Cardiac muscle cell (in vitro differentiated cells and primary cell): Measurements from ENCODE around the gene USP32. TPM values are rescaled to one million over a fixed set of nuclear protein-coding genes. Genes with fewer than 3 reads are reported as not detected.

Experiments used
- DNase-seq, 2 donors: peaks; one replicate each; pipeline versions ENCODE4 v3.0.0 to v3.0.0-alpha.2; 2010 to 2017; ENCODE audit warnings: low read depth in 1 of 2, low spot score in 1 of 2
- H3K27ac ChIP-seq: fragments of 200-600 bp; sonication (generic); 2 replicates; pipeline ENCODE4 v1.5.1; 2016
- H3K27me3 ChIP-seq: fragments of 200-600 bp; sonication (generic); 2 replicates; pipeline ENCODE4 v1.6.0; 2016; ENCODE audit warnings: control low read depth
- H3K36me3 ChIP-seq: fragments of 200-600 bp; sonication (generic); 2 replicates; pipeline ENCODE4 v1.5.1; 2016; ENCODE audit warnings: control low read depth
- H3K4me1 ChIP-seq: fragments of 200-600 bp; sonication (generic); 2 replicates; pipeline ENCODE4 v1.8.1; 2017; ENCODE audit warnings: low read depth, mild to moderate bottlenecking, mixed run types
- H3K4me3 ChIP-seq: fragments of 200-600 bp; sonication (generic); 2 replicates; pipeline ENCODE4 v1.5.1; 2016; ENCODE audit warnings: mild to moderate bottlenecking
- H3K9me3 ChIP-seq: fragments of 200-600 bp; sonication (generic); 2 replicates; pipeline ENCODE4 v1.5.1; 2017; ENCODE audit warnings: low read depth, mild to moderate bottlenecking, control low read depth
- polyA plus RNA-seq: library from polyadenylated mRNA; unstranded; fragments of >200 nt; fragmentation: Nextera tagmentation; extraction: Ambion mirVana; gene quantifications from 2 replicates; pipeline ENCODE4 v1.2.1, GENCODE V29; 2016
- total RNA-seq: library from RNA; depleted of rRNA; stranded (reverse); fragments of >200 nt; gene quantifications from 2 replicates; pipeline ENCODE4 v1.2.3, GENCODE V29; 2016
- TF ChIP-seq, protein P1 (sequence below): IDR thresholded peaks from 2 replicates; pipeline ENCODE4 v1.5.1; 2012; ENCODE audit warnings: low read depth, mild to moderate bottlenecking, low read length

Gene USP32
- total and polyA plus RNA-seq, 2 experiments from 2014 or later, result 19.7 to 32.2 TPM

DNA sequence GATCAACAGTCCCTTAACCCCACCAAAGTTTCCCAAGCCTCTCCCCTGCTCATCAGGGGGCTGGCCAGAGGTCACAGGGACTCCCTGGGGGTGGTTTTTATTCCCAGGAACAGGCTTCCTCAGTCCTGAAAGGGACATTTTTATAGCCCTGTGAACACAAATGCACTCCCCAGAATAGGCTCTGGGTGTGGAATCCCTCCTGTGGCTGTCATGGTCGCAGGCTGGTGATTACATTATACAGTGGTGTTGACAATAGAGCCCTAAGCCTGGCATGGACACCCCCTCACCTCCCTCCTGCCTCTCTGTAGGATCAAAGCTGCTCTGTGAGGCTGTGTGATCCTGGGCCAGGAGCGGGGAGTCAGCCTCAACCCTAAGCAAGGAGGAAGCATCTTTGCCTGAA, 243.6 kb downstream of the USP32 start:
- H3K4me1 ChIP-seq, result peaks cover 5% of the 10 kb centered on the region
- no peak overlapping the region for H3K4me3 ChIP-seq
- H3K27me3 ChIP-seq, result peaks cover 89% of the 10 kb centered on the region
- no peak for DNase-seq
- TF ChIP-seq, protein P1, sequence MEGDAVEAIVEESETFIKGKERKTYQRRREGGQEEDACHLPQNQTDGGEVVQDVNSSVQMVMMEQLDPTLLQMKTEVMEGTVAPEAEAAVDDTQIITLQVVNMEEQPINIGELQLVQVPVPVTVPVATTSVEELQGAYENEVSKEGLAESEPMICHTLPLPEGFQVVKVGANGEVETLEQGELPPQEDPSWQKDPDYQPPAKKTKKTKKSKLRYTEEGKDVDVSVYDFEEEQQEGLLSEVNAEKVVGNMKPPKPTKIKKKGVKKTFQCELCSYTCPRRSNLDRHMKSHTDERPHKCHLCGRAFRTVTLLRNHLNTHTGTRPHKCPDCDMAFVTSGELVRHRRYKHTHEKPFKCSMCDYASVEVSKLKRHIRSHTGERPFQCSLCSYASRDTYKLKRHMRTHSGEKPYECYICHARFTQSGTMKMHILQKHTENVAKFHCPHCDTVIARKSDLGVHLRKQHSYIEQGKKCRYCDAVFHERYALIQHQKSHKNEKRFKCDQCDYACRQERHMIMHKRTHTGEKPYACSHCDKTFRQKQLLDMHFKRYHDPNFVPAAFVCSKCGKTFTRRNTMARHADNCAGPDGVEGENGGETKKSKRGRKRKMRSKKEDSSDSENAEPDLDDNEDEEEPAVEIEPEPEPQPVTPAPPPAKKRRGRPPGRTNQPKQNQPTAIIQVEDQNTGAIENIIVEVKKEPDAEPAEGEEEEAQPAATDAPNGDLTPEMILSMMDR, result no peak
- no peaks in the 10 kb centered on the region for H3K36me3 ChIP-seq
- no peaks in the 10 kb centered on the region for H3K9me3 ChIP-seq
- no peak overlapping the region for H3K27ac ChIP-seq

DNA sequence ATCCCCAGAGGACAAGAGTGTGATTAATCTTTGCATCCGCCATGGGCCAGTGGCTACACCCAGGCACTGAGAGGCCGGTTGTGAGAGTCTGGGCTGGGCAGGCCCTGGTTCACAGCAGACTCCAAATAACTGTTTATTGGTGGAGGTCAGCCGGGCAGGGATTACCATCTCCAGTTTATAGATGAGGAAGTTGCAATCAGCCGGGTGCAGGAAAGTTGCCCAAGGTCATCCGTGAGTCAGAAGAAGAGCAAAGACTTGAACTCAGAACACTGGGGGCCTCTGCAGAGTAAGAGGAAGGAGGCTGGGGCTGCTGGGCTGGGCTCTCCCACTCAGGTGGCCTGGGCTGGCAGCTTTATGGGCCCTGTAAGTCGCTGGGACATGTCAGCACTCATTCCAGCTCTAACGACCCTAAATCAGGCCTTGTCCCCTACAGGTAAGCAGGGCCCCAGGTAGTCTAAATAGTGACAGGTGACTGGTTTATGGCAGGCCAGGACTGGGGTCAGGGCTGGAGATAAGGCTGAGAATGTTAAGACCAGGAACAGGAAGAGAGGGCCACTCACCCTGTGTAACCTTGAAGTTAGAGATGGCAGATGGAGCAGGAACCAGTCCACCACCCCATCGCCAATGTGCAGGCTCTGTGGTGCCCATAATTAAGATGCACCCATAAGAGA, 244.2 kb downstream of the USP32 start:
- no peak for DNase-seq
- Histone ChIP-seq H3K27me3 (peaks cover 82% of the 10 kb centered on the region), H3K4me1 (peaks cover 5% of the 10 kb centered on the region), H3K4me3 (no peak overlapping the region), H3K36me3 (no peaks in the 10 kb centered on the region), H3K9me3 (no peaks in the 10 kb centered on the region), H3K27ac (no peak overlapping the region)
- TF ChIP-seq, protein P1, result no peak

DNA sequence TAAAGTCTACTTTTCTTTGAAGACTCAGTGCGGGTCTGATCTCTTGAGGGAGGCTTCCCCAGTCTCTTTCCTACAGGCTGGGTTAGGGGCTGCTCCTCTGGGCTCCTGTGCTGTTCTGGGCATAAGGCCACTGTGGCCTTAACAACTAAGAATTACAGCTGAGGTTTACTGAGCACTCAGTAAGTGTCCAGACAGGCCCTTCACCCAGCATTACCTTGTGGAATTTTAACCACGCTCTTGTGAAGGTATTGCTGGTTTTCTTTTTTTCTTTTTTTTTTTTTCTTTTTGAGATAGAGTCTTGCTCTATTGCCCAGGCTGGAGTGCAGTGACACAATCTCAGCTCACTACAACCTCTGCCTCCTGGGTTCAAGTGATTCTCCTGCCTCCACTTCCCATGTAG, 245.7 kb downstream of the USP32 start:
- H3K27me3 ChIP-seq, result peaks cover 75% of the 10 kb centered on the region
- H3K9me3 ChIP-seq, result no peaks in the 10 kb centered on the region
- TF ChIP-seq, protein P1, result no peak
- no peak overlapping the region for H3K4me3 ChIP-seq
- DNase-seq, result no peak
- H3K27ac ChIP-seq, result no peak overlapping the region
- H3K4me1 ChIP-seq, result peaks cover 5% of the 10 kb centered on the region
- H3K36me3 ChIP-seq, result no peaks in the 10 kb centered on the region

DNA sequence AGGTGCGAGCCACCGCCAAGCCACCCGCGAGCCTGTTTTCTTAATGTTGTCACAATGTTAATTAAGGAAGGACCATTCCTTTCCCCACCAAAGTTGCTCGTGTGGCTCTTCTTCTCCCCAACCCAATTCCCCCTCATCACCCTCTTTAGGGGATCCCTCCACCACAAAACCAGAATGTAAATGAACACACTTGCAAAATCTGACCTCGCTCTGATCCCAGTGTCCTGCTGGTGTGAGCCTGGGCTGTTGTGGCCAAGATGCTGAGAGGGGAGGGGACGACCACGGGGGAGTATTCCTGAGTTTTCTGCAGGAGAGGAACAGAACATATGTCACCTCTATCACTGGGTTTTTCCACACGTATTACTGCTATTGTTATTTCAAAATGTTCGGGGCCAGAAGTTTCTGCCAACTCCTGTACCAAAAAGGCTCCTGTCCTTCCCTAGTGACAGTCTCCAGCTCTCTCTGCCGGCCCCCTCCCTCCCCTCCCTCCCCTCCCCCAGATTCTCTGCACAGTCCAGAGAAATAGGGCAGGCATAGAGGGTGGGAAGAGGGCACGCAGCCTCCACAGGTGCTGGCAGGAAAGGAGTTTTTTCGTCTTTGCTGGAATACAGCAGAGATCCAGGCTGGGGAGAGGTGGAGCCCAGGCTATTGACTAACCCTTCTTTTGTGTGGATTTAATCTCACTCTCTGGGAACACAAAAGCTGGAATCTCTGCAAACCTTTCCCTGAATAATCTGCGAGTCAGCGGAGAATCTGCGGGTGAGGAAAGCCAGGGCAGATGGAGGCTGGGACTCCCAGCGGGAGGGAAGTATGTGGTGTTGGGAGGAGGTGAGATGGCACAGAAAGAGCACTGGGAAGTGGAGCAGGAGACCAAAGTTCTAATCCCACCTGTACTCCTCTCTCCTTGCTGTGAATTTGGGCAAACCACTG, 246.7 kb downstream of the USP32 start:
- H3K27me3 ChIP-seq, result peaks cover 75% of the 10 kb centered on the region
- H3K27ac ChIP-seq, result no peak overlapping the region
- TF ChIP-seq, protein P1, result no peak
- peak in 1 of 2 donors; percentile 40 for DNase-seq
- no peaks in the 10 kb centered on the region for H3K36me3 ChIP-seq
- H3K4me1 ChIP-seq, result peaks cover 4% of the 10 kb centered on the region
- no peak overlapping the region for H3K4me3 ChIP-seq
- no peaks in the 10 kb centered on the region for H3K9me3 ChIP-seq

DNA sequence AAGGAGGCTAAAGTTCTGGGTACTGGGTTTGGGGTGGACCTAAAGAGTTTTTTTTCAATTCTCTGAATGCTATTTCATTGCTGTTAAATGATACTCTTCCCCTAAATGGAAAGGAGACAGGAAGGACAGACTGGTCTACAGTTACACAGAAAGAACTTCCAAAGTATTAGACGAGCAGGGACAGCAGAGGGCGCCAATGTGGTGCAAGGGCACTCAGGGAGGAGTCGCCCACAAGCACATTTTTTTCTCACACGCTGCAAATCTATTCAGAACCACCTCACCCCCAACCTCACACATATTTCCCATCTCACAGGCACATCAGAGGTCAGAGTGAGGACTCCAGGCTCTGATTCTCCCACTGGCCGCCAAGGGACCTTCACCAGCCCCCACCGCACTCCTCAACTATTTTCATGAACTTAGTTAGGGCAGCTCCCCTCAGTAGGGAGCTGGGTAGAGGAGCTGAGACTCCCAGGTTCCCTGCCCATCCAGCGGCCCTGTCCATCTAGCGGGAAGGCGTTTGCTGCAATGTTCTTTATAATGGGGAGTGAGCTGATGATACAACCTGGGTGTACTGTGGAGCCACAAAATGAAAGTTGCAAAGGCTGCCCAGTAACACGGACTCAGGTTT, 248.9 kb downstream of the USP32 start:
- no peak overlapping the region for H3K4me3 ChIP-seq
- no peaks in the 10 kb centered on the region for H3K4me1 ChIP-seq
- no peaks in the 10 kb centered on the region for H3K36me3 ChIP-seq
- peaks cover 75% of the 10 kb centered on the region for H3K27me3 ChIP-seq
- H3K9me3 ChIP-seq, result no peaks in the 10 kb centered on the region
- DNase-seq, result peak; percentile 88 to 92
- TF ChIP-seq, protein P1, result peak; percentile 88
- H3K27ac ChIP-seq, result no peak overlapping the region
